NCI-H2171 treated with DMSO at 0.1 percent for 48 hours (cell line): ENCODE results near the gene TENM4.
"Not testable (repeated sequence)": the region's sequence is repeated elsewhere in the genome, so short reads cannot be mapped to it uniquely, and the experiment has no call there.

Source experiments
- DNase-seq: peaks from one replicate; lab custom pipeline; 2025; lab: John Stamatoyannopoulos, UW

TENM4 gene

DNA sequence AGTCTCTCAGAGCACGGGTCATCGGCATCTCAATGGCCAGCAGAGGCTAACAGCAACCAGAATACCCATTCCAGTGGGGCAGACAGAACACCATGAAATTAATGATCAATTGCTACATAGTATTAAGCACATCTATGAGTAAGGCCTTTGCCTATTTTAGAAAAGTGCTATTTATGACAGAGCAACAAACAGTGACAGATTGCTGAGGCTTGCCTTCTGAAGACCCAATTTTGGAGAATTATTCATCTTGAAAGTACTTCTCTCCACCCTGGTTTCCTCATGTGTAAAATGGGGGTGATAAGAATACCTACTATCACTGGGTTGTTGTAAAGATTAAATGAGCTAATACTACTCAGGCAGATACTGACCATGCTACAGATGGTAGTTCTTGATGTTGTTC, 232.7 kb downstream of the TENM4 start:
- no peak for DNase-seq

DNA sequence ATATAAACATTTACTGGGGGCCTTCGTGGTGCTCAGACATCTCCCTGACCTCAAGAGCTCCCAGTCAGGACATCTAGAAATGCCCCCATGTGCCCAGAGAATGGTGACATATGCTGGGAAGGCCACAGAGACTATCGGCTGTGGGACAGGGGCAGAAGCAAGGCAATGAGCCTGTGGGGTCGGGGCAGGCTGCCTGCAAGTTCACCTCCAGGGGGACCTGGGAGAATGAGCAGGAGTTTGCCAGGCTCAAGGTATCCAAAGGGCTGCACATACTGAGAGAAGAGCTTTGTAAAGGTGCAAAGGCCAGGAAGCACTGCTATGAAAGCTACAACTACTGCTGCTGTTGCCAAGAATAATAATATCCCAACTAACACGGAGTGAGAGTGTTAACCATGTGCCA, 233.9 kb downstream of the TENM4 start:
- no peak for DNase-seq

GRCh38 chr11:79205786-79206185, 235.0 kb downstream of the TENM4 start:
- DNase-seq = no peak

DNA sequence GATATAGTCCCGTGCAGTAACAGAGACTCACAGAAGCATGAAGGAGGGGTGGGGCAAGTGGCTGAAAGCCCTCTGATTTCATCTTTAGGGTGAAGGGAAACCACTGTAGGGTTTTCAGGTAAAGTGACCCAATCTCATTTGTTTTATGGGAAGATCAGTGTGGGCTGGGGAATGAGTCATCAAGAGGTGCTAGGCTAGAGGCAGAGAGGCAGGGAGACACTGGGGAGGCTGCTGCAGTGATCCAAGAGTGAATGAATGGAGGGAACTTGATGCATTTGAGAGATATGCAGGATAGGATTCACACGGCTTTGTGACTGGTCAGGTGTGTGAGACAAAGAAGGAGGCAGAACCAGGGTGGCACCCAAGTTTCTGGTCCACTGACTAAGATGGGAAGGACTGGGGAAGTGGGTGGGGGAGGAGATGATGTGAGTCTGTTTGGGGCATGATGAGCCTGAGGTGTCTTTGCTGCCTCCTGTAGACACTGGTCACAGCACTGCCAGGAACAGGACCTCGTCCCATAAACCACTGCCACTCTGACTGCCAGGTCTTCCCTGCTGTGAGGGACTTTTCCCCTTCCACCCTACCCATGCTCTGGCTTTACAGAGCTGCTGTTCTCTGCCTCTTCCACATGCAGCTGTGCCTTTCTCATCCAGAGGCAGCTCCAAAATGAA, 239.0 kb downstream of the TENM4 start:
- no peak for DNase-seq

DNA sequence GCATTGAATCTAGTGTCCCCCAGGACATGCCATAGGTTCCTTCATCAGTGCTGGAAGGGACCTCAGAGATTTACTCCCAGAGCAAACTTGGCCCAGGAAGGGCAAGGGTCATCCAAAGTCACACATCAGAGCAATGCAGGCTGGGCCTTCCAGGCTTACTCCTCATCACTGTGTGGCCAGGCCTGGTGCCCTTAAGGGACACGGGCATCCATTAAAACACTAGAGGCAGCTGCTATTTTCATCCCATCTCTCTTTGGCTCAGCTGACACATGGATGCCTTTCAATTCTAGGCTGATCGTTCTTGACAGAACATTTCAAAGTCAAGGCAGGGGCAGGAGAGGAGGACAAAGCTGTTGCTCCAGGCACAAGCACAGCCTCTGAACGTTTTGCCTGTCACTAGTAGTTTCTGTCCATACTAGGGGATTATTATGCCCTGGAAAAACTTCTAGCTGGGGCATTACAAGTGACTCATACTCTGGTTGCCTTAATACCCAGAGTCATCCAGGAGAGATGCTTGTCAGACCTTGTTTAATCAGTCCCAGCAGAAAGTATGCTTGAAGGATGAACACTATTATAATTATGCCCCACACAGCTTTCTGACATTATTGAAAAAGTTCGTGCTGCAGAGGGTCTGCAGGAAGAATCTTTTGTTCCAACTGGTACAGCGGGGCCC, 240.3 kb downstream of the TENM4 start:
- no peak for DNase-seq

GRCh38 chr11:79199729-79200354, 241.0 kb downstream of the TENM4 start:
- no peak for DNase-seq

GRCh38 chr11:79198898-79199250, 242.0 kb downstream of the TENM4 start:
- DNase-seq = no peak

DNA sequence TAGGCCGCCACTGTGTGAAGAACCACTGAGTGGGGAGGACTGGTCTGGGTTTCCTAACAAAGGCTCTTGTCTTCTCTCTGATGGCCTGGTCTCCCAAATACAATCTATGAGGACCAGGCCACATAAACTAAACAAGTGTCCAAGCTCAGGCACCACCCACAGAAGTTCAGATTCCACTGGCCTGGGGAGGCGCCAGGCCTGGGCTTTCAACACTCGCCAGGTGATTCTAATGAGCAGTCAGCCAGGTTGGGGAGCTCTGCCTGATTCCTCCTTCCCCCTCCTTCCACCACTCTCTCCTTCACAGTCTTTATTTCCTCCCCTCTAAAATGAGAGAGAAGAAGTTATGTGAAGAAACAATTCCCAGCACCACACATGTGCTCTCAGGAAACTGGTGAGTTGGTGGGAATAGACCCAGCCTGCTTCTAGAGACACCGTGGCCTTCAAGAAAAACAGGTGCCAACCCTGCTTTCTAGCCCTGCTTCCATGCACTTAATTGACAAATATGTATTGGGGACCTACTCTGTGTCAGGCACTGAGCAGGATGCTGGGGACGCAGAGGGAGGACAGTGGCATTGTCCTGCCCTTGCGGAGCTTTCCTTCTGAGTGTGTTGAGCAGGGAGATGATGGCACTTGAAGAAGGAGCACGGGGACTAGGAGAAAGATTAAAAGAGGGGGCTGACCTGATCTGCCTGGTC, 242.5 kb downstream of the TENM4 start:
- no peak for DNase-seq

GRCh38 chr11:79196950-79197349, 243.9 kb downstream of the TENM4 start:
- no peak for DNase-seq

- no peak for DNase-seq
These were observed 245.6 kb downstream of the TENM4 start for GRCh38 chr11:79195209-79195608.

DNA sequence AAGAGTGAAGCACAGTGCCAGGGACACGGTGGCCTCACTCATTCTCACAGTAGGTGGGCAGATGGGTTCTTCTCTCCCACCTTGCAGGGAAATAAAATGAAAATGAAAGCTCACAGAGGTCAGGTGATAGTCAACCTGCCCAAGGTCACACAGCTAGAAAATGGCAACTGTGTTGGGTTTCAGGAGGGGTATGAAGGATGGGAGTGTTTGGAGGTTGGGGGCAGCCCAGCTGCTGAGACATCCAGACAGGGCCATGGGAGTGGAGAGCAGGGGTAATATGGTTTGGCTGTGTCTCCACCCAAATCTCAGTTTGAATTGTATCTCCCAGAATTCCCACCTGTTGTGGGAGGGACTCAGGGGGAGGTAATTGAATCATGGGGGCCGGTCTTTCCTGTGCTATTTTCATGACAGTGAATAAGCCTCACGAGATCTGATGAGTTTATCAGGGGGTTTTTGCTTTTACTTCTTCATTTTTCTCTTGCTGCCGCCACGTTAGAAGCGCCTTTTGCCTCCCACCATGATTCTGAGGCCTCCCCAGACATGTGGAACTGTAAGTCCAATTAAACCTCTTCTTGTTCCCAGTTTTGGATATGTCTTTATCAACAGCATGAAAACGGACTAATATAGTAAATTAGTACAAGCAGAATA, 247.0 kb downstream of the TENM4 start:
- DNase-seq = no peak

DNA sequence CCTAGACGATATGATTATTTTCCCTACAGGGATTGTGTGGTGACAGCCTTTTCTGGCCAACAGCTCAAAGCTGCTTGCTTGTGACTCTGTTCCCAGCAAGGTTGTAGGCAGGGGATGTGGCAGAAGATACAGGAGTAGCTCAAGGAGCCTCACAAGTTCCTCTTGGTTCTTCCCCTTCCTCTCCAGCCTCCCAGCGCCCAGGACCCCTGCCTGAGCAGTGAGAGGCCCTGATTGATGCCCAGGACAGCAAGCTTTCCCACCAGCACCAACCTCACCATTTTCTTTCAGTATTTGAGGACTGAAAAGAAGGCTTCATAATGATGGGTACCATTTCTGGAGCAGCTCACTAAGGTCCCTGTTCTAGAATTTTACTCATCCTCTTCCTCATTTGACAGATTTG, 248.0 kb downstream of the TENM4 start:
- DNase-seq = no peak

GRCh38 chr11:79191716-79192115, 249.1 kb downstream of the TENM4 start:
- DNase-seq = not testable (repeated sequence)

DNA sequence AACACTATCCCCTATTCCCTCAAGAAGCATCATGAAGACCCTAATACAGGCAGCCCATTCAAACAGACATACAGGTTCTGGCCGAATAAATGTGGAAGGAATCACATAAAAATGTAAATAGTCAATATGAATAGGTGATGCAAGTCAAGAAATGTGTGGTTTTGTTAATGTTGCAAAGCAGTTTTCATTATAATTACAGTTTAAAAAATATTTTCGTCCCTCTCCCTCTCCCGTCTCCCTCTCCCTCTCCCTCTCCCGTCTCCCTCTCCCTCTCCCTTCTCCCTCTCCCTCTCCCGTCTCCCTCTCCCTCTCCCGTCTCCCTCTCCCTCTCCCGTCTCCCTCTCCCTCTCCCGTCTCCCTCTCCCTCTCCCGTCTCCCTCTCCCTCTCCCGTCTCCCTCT, 250.3 kb downstream of the TENM4 start:
- DNase-seq = not testable (repeated sequence)

GRCh38 chr11:79189601-79190000, 251.2 kb downstream of the TENM4 start:
- DNase-seq = no peak

DNA sequence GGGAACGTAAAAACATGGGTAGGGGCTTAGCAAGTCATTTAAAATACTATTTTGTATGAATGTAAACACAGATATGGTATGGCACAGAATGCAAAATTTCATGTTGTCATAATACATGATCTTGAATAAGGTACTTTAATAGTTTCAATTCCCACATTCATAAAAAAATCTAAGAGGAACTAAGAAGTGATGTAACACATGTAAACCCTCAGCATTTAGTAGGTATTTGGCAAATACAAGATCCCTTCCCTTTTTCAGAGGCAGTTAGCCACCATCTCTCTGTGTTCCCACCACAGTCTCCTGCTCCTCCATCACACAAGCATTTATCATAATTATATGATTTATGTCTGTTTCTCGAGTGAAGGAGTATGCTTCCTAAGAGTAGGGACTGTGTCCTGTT, 251.8 kb downstream of the TENM4 start:
- DNase-seq = no peak

DNA sequence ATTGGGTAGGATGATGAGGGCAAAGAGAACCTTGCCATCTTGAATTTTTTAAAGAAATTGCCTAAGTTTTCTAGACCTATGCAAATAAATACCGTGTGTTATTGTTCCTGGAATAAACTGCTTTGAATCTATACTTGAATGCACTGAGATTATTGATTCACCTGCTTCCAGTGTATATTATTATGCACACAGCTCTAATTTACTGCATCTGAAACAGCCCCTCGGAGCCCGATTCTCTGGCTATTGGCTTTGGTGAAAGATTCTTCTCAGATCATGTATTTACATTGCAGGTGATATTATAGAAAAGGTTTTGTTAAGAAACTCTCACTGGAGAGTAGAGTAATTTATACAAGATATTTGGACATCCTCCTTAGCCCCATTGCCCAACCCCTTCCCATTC, 254.2 kb downstream of the TENM4 start:
- no peak for DNase-seq

DNA sequence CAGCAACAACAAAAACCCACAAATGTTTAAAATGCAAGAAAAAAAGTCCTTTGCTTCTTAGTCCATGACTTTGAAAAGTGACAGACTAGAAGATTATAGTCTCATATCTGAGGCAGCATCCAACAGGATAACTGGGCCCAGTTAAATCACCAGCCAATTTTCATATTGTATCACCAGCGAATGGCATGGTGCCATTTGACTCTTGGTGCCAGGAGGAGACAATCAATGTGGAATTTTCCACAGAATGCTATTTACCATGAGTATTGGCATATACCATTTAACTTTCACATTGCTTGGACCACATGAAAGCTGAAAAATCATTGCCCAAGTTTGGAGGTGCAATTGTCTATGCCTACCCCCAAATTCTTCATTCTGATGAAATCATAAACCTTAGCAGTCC, 255.5 kb downstream of the TENM4 start:
- no peak for DNase-seq

DNA sequence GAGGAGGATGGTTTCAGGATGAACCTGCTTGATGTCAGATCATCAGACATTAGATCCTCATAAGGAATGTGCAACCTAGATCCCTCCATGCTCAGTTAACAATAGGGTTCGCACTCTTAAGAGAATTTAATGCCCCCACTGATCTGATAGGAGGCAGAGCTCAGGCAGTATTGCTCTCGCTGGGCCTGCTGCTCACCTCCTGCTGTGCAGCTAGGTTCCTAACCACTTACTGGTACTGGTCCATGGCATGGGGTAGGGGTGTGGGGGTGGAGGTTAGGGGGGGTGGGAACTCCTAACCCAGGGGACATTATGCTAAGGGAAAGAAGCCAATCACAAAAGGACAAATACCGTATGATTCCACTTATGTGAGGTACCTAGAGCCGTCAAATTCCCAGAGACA, 256.5 kb downstream of the TENM4 start:
- DNase-seq = no peak

DNA sequence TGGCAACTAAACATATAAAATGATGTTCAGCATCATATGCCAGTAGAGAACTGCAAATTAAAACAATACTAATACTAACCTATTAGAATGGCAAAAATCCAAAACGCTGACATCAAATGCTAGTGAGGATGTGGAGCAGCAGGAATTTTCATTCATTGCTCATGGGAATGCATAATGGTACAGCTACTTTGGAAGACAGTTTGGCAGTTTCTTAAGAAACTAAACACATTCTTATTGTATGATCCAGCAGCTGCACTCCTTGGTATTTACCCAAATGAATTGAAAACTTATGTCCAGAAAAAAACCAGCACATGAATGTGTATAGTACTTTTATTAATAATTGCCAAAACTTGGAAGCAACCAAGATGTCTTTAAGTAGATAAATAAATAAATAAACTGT, 258.0 kb downstream of the TENM4 start:
- no peak for DNase-seq

GRCh38 chr11:79179087-79179486, 261.7 kb downstream of the TENM4 start:
- no peak for DNase-seq
